ENCODE data around the gene C16orf87.

The C16orf87 gene

DNA sequence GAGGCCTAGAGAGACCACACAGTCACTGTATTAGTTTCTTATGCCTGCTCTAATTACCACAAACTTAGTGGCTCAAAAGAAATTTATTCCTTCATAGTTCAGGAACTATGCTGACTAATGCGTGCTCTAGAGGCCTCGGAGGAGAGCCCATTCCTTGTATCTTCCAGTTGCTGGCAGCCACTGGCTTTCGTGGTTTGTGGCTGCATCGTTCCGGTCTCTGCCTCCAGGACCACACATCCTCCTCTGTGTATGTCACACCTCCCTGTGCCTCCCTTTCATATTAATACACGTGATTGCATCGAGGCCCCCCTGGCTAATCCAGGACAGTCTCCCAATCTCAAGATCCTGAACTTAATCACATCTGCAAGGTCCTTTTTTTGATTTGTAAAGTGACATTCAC is 65.9 kb downstream of the C16orf87 start:
- no peak overlapping the region for H3K27ac ChIP-seq (replicated peaks)
- DNase-seq (ENCODE audit: low read depth in 1 of 2, low spot score in 1 of 2): peak in 1 of 2 experiments; percentile 11
- H3K27me3 ChIP-seq (ENCODE audit: insufficient read depth, poor library complexity, severe bottlenecking): no peaks in the 10 kb centered on the region
- TF ChIP-seq, protein P1, sequence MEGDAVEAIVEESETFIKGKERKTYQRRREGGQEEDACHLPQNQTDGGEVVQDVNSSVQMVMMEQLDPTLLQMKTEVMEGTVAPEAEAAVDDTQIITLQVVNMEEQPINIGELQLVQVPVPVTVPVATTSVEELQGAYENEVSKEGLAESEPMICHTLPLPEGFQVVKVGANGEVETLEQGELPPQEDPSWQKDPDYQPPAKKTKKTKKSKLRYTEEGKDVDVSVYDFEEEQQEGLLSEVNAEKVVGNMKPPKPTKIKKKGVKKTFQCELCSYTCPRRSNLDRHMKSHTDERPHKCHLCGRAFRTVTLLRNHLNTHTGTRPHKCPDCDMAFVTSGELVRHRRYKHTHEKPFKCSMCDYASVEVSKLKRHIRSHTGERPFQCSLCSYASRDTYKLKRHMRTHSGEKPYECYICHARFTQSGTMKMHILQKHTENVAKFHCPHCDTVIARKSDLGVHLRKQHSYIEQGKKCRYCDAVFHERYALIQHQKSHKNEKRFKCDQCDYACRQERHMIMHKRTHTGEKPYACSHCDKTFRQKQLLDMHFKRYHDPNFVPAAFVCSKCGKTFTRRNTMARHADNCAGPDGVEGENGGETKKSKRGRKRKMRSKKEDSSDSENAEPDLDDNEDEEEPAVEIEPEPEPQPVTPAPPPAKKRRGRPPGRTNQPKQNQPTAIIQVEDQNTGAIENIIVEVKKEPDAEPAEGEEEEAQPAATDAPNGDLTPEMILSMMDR (IDR thresholded peaks at IDR 0.05; ENCODE audit: insufficient read depth, low read length): no peak
- TF ChIP-seq SPI1 (IDR thresholded peaks at IDR 0.05; ENCODE audit: borderline replicate concordance, low read depth) (no peak), GABPA (IDR thresholded peaks at IDR 0.05; ENCODE audit: low read depth) (no peak), POLR2AphosphoS5 (IDR thresholded peaks at IDR 0.05; ENCODE audit: low read depth) (no peak)
- TF ChIP-seq, protein P2, sequence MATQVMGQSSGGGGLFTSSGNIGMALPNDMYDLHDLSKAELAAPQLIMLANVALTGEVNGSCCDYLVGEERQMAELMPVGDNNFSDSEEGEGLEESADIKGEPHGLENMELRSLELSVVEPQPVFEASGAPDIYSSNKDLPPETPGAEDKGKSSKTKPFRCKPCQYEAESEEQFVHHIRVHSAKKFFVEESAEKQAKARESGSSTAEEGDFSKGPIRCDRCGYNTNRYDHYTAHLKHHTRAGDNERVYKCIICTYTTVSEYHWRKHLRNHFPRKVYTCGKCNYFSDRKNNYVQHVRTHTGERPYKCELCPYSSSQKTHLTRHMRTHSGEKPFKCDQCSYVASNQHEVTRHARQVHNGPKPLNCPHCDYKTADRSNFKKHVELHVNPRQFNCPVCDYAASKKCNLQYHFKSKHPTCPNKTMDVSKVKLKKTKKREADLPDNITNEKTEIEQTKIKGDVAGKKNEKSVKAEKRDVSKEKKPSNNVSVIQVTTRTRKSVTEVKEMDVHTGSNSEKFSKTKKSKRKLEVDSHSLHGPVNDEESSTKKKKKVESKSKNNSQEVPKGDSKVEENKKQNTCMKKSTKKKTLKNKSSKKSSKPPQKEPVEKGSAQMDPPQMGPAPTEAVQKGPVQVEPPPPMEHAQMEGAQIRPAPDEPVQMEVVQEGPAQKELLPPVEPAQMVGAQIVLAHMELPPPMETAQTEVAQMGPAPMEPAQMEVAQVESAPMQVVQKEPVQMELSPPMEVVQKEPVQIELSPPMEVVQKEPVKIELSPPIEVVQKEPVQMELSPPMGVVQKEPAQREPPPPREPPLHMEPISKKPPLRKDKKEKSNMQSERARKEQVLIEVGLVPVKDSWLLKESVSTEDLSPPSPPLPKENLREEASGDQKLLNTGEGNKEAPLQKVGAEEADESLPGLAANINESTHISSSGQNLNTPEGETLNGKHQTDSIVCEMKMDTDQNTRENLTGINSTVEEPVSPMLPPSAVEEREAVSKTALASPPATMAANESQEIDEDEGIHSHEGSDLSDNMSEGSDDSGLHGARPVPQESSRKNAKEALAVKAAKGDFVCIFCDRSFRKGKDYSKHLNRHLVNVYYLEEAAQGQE (IDR thresholded peaks at IDR 0.05; ENCODE audit: insufficient replicate concordance, low read depth): no peak
- no peak overlapping the region for H3K4me3 ChIP-seq (replicated peaks; ENCODE audit: insufficient read depth, low read length)

DNA sequence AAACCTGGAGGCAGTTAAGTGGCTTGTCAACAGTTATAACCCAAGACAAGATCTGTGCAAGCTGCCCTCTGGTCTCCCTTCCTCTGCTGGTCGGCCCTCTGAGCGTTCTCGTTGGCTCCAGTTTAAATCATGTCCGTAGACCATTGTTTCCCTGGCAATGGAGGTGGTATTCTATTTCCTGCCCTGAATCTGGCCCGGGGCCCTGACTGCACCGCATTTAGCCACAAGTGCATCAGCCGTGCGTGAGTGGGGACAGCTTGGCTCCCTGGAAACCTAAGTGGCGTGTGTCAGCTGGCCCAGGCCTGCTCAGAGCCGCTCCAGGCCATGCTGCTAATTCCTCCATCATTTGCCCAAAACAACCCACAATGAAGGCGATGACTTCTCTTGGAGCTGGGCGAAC is 67.8 kb downstream of the C16orf87 start:
- Histone ChIP-seq H3K4me3 (replicated peaks; ENCODE audit: insufficient read depth, low read length) (no peak overlapping the region), H3K27ac (replicated peaks) (no peak overlapping the region), H3K27me3 (ENCODE audit: insufficient read depth, poor library complexity, severe bottlenecking) (no peaks in the 10 kb centered on the region)
- DNase-seq (ENCODE audit: low read depth in 1 of 2, low spot score in 1 of 2): no peak
- TF ChIP-seq SPI1 (IDR thresholded peaks at IDR 0.05; ENCODE audit: borderline replicate concordance, low read depth) (no peak), GABPA (IDR thresholded peaks at IDR 0.05; ENCODE audit: low read depth) (no peak), POLR2AphosphoS5 (IDR thresholded peaks at IDR 0.05; ENCODE audit: low read depth) (no peak)
- TF ChIP-seq, protein P1 (IDR thresholded peaks at IDR 0.05; ENCODE audit: insufficient read depth, low read length): no peak
- TF ChIP-seq, protein P2 (IDR thresholded peaks at IDR 0.05; ENCODE audit: insufficient replicate concordance, low read depth): no peak

DNA sequence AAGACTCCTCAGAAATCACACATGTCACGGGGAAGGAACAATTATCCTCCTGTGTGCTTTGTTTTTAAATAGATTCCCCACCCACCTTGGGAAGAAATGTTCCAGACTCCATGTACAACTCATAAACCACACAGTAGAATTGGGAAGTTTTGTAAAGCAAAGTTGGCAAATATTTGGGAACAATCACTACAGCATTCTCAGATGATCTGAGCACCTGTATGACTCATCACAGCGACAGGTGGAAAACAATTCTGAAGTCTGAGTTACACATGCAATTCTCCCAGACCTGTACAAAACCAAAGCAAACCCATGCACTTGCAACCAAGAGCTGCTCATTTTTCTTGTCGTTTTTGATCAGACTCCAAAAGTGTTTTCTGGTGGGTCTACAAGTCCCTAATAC is 68.4 kb downstream of the C16orf87 start:
- no peak overlapping the region for H3K27ac ChIP-seq (replicated peaks)
- no peak overlapping the region for H3K4me3 ChIP-seq (replicated peaks; ENCODE audit: insufficient read depth, low read length)
- no peak for DNase-seq (ENCODE audit: low read depth in 1 of 2, low spot score in 1 of 2)
- TF ChIP-seq GABPA (IDR thresholded peaks at IDR 0.05; ENCODE audit: low read depth) (no peak), POLR2AphosphoS5 (IDR thresholded peaks at IDR 0.05; ENCODE audit: low read depth) (no peak), SPI1 (IDR thresholded peaks at IDR 0.05; ENCODE audit: borderline replicate concordance, low read depth) (no peak)
- TF ChIP-seq, protein P2 (IDR thresholded peaks at IDR 0.05; ENCODE audit: insufficient replicate concordance, low read depth): no peak
- TF ChIP-seq, protein P1 (IDR thresholded peaks at IDR 0.05; ENCODE audit: insufficient read depth, low read length): no peak
- no peaks in the 10 kb centered on the region for H3K27me3 ChIP-seq (ENCODE audit: insufficient read depth, poor library complexity, severe bottlenecking)

Measured in HL-60 (cell line).